Measurements from ENCODE around the gene SLC22A1. TPM values are rescaled to one million over a fixed set of nuclear protein-coding genes. Genes with fewer than 3 reads are reported as not detected.
"Not testable (repeated sequence)": the region's sequence is repeated elsewhere in the genome, so short reads cannot be mapped to it uniquely, and the experiment has no call there.

The SLC22A1 gene
- total RNA-seq, 1 experiment from 2014 or later: 0.49 TPM

GRCh38 chr6:160134779-160135547 is 13.3 kb downstream of the SLC22A1 start:
- Histone ChIP-seq H3K9me3 (replicated peaks) (no peaks in the 10 kb centered on the region), H3K36me3 (no peaks in the 10 kb centered on the region), H3K4me1 (no peaks in the 10 kb centered on the region), H3K27me3 (no peaks in the 10 kb centered on the region), H3K4me3 (no peak overlapping the region), H3K27ac (no peak overlapping the region)
- no peak for DNase-seq

DNA sequence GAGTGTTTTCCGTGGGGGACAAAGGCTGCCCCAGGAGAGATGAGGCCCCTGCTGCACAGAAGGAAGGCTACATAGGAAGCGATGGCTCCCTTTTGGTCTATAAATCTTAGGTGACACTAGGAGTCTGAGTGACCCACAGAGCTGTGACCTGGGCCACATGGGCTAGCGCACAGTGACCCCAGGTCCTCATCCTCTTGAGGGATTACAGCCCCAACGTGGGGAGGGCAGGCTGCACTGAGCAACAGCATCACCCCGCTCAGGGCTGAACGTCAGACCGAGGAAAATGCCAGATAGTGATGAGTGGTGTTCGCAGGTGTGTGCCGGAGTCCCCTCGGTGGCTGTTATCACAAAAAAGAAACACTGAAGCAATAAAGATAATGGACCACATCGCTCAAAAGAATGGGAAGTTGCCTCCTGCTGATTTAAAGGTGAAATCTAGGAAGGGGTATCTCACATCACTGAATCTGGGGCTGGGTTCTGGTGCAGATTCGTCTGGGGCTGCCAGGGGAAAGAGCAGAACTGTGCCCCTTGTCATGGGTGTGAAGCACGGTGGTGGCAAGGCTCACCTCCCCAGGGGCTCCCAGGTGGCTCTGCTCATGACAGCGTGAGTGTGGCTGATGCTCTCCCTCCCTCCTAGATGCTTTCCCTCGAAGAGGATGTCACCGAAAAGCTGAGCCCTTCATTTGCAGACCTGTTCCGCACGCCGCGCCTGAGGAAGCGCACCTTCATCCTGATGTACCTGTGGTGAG is 14.5 kb downstream of the SLC22A1 start:
- H3K9me3 ChIP-seq (replicated peaks): no peaks in the 10 kb centered on the region
- no peaks in the 10 kb centered on the region for H3K27me3 ChIP-seq
- H3K4me3 ChIP-seq: no peak overlapping the region
- H3K36me3 ChIP-seq: no peaks in the 10 kb centered on the region
- DNase-seq: no peak
- H3K27ac ChIP-seq: no peak overlapping the region
- no peaks in the 10 kb centered on the region for H3K4me1 ChIP-seq

GRCh38 chr6:160137130-160137988 is 15.7 kb downstream of the SLC22A1 start:
- no peaks in the 10 kb centered on the region for H3K27me3 ChIP-seq
- H3K9me3 ChIP-seq (replicated peaks): no peaks in the 10 kb centered on the region
- H3K4me1 ChIP-seq: no peaks in the 10 kb centered on the region
- no peak for DNase-seq
- H3K36me3 ChIP-seq: no peaks in the 10 kb centered on the region
- H3K4me3 ChIP-seq: no peak overlapping the region
- no peak overlapping the region for H3K27ac ChIP-seq

GRCh38 chr6:160137989-160138835 is 16.6 kb downstream of the SLC22A1 start:
- Histone ChIP-seq H3K36me3 (no peaks in the 10 kb centered on the region), H3K27me3 (no peaks in the 10 kb centered on the region)
- peak; percentile 61 to 81 for DNase-seq

GRCh38 chr6:160138839-160139419 is 17.3 kb downstream of the SLC22A1 start:
- no peak overlapping the region for H3K4me3 ChIP-seq
- no peaks in the 10 kb centered on the region for H3K4me1 ChIP-seq
- H3K27ac ChIP-seq: no peak overlapping the region
- DNase-seq: no peak
- no peaks in the 10 kb centered on the region for H3K36me3 ChIP-seq
- H3K9me3 ChIP-seq (replicated peaks): no peaks in the 10 kb centered on the region
- H3K27me3 ChIP-seq: no peaks in the 10 kb centered on the region

More at GRCh38 chr6:160137989-160138835, 16.6 kb downstream of the SLC22A1 start:
- no peak overlapping the region for H3K4me3 ChIP-seq
- no peaks in the 10 kb centered on the region for H3K9me3 ChIP-seq (replicated peaks)
- H3K27ac ChIP-seq: no peak overlapping the region
- H3K4me1 ChIP-seq: no peaks in the 10 kb centered on the region

DNA sequence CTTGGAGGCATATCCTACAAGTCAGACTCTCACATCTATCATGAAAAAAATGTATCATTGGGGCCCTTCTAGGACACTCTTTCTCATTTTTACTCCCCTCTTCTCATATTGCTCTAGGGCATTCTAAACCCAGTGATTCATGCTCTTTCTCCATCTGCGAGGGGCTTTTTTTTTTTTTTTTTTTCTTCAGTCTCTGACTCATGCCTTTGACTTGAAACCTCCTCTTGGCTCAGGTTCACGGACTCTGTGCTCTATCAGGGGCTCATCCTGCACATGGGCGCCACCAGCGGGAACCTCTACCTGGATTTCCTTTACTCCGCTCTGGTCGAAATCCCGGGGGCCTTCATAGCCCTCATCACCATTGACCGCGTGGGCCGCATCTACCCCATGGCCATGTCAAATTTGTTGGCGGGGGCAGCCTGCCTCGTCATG is 17.8 kb downstream of the SLC22A1 start:
- no peaks in the 10 kb centered on the region for H3K27me3 ChIP-seq
- no peak overlapping the region for H3K4me3 ChIP-seq
- DNase-seq: peak in 1 of 2 experiments; percentile 48
- H3K4me1 ChIP-seq: no peaks in the 10 kb centered on the region
- no peaks in the 10 kb centered on the region for H3K9me3 ChIP-seq (replicated peaks)
- no peaks in the 10 kb centered on the region for H3K36me3 ChIP-seq
- H3K27ac ChIP-seq: no peak overlapping the region

DNA sequence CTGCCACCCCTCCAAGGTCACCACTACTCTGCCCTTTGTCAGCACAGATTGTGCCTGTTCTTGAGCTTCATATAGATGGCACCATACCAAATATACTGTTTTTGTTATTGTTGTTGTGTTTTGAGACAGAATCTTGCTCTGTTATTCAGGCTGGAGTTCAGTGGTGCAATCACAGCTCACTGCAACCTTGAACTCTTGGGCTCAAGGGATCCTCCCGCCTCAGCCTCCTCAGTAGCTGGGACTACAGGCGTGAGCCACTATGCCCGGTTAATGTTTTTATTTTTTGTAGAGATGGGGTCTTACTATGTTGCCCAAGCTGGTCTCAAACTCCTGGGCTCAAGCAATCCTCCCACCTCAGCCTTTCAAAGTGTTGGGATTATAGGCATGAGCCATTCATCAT is 18.9 kb downstream of the SLC22A1 start:
- not testable (repeated sequence) for DNase-seq; H3K27ac ChIP-seq; H3K4me3 ChIP-seq; H3K9me3 ChIP-seq (replicated peaks); H3K36me3 ChIP-seq; H3K4me1 ChIP-seq; H3K27me3 ChIP-seq

DNA sequence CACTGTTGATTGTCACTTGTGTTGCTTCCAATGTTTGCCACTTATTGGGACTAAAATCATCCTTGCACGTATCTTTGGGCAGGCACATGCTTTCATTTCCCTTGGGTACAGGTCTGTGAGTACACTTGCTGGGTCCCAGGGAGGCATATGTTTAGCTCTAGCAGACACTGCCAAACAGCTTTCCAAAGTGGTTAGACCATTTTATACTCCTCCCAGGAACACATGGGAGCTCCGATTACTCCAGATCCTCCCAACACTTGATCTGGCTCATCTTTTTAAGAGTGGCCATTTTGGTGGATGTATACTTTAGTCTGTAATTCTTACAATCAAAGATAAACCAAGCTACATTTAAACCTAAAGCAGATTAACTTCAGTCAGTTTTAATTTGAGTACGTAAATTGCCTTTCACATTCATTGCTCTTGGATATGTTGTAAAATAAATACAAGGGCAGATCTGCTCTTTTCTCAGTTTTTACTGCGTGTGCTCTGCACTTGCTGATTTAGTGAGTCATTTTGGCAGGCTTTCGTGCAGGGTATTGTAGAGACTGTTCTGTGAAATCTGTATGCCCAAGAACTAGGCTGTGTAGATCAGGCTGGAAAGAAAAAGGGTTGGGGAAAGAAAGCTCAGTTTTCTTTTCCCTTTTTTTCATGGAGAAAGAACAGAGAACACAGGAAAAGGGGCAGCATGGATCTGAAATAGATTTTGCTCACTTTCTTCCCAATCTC is 19.5 kb downstream of the SLC22A1 start:
- DNase-seq: no peak
- Histone ChIP-seq H3K27ac (no peak overlapping the region), H3K36me3 (no peaks in the 10 kb centered on the region), H3K27me3 (no peaks in the 10 kb centered on the region), H3K9me3 (replicated peaks) (no peaks in the 10 kb centered on the region), H3K4me3 (no peak overlapping the region), H3K4me1 (no peaks in the 10 kb centered on the region)

GRCh38 chr6:160142115-160142715 is 20.6 kb downstream of the SLC22A1 start:
- Histone ChIP-seq H3K4me3 (no peak overlapping the region), H3K27ac (no peak overlapping the region), H3K36me3 (no peaks in the 10 kb centered on the region), H3K4me1 (no peaks in the 10 kb centered on the region), H3K9me3 (replicated peaks) (no peaks in the 10 kb centered on the region), H3K27me3 (no peaks in the 10 kb centered on the region)
- no peak for DNase-seq

DNA sequence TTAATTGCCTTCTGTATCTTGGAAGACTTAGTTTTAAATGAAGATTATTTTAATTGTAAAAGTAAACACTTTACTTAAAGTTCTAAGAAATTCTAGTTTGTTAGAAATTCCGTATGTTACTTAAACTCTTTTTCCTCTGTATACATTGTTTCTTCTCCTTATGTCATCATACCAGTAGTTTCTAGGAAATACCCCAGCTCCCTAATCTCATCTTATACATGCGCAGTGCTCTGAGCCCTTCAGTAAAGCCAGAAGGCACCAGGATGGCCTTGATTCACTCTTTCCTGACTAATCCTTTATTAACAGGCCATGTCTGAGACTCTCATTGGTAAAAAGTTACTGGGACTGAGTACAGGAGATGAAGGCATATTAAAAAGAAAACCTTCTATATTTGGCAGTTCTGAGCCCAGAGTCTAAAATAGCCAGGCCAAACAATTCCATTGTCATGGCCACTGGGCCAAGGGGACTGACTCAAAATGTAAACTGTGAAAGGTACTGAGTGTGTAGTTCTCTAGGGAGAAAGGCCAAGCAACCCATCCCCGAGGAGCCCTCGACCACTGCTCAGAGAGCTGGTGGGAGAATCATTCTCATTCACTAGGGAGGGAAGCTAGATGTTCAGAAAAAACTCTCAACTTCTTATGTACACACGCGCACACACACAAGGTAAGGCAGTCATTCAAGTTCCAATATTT is 25.0 kb downstream of the SLC22A1 start:
- DNase-seq: no peak

DNA sequence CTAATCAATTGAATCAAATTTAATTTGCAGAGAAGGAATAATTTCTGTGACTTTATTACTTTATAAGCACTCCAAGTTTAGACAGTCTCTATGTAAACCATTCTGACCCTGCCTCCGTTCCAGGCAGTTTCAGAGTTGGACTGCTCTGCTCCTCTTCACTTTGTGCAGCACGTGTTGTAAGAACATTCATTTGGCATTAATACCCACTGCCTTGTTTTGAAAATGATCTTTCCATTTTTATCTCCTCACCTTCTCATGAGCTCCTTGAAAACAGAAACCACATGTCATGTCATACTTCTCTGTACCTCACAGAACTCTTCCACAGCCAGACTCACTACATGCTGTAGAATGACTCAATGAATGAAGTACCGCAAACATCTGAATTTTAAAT is 25.5 kb downstream of the SLC22A1 start:
- Histone ChIP-seq H3K4me3 (no peak overlapping the region), H3K9me3 (replicated peaks) (no peaks in the 10 kb centered on the region), H3K4me1 (no peaks in the 10 kb centered on the region), H3K36me3 (no peaks in the 10 kb centered on the region), H3K27ac (no peak overlapping the region), H3K27me3 (0 out of 2 replicates have a peak, but pooled peaks cover 4% of the 10 kb centered on the region)
- DNase-seq: no peak

More for the DNA sequence above, 25.0 kb downstream of the SLC22A1 start:
- H3K4me1 ChIP-seq: no peaks in the 10 kb centered on the region
- no peak overlapping the region for H3K27ac ChIP-seq
- H3K9me3 ChIP-seq (replicated peaks): no peaks in the 10 kb centered on the region
- no peak overlapping the region for H3K4me3 ChIP-seq
- no peaks in the 10 kb centered on the region for H3K36me3 ChIP-seq
- 0 out of 2 replicates have a peak, but pooled peaks cover 4% of the 10 kb centered on the region for H3K27me3 ChIP-seq

DNA sequence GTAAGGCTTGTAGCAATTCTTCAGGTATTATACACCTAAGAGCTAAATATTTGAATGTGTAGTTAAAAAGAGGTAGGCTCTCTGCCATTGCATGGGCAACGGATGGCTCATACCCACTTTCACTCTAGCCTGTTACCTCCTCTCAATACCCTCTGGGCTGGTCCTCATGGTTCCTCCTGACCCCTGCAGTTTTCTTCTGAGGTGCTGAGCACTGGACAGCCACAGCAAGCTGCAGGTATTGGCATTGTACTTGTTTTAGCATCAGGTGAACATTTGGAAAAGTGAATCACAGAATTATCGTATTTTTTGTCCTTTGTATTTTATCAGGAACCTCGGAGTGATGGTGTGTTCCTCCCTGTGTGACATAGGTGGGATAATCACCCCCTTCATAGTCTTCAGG is 32.9 kb downstream of the SLC22A1 start:
- no peak overlapping the region for H3K4me3 ChIP-seq
- H3K9me3 ChIP-seq (replicated peaks): no peaks in the 10 kb centered on the region
- H3K36me3 ChIP-seq: no peaks in the 10 kb centered on the region
- H3K27me3 ChIP-seq: 0 out of 2 replicates have a peak, but pooled peaks cover 2% of the 10 kb centered on the region
- H3K4me1 ChIP-seq: no peaks in the 10 kb centered on the region
- no peak for DNase-seq
- H3K27ac ChIP-seq: no peak overlapping the region
